ENCODE data around the gene PPP1R12A. TPM values are rescaled to one million over a fixed set of nuclear protein-coding genes. Genes with fewer than 3 reads are reported as not detected.

Gene PPP1R12A
- total RNA-seq, 4 donors from 2014 or later = 82.6 to 128 (median 87.4) TPM

GRCh38 chr12:79826267-79827128, 108.4 kb downstream of the PPP1R12A start:
- TF ChIP-seq CTCF (IDR thresholded peaks at IDR 0.05; ENCODE audit: low read depth) = no peak

GRCh38 chr12:79822475-79822874, 112.4 kb downstream of the PPP1R12A start:
- no peak for TF ChIP-seq CTCF (IDR thresholded peaks at IDR 0.05; ENCODE audit: low read depth)

GRCh38 chr12:79818856-79819255, 116.0 kb downstream of the PPP1R12A start:
- TF ChIP-seq CTCF (IDR thresholded peaks at IDR 0.05; ENCODE audit: low read depth) = no peak

- no peak for TF ChIP-seq CTCF (IDR thresholded peaks at IDR 0.05; ENCODE audit: low read depth)
These were observed 152.6 kb downstream of the PPP1R12A start for GRCh38 chr12:79782172-79782900.

- no peak for TF ChIP-seq CTCF (IDR thresholded peaks at IDR 0.05; ENCODE audit: low read depth)
These were observed 156.0 kb downstream of the PPP1R12A start for GRCh38 chr12:79778802-79779448.

GRCh38 chr12:79776111-79776510, 158.8 kb downstream of the PPP1R12A start:
- no peak for TF ChIP-seq CTCF (IDR thresholded peaks at IDR 0.05; ENCODE audit: low read depth)

Data from subcutaneous adipose tissue (tissue), 4 donors.